Measurements from ENCODE around the gene LRRC7.
A peak's percentile ranks its signal among the peaks of the same experiment; 100 is the strongest.

Gene LRRC7

GRCh38 chr1:69777971-69778370 is 210.2 kb downstream of the LRRC7 start:
- Histone ChIP-seq H3K4me3 (ENCODE audit: low read length) (no peak overlapping the region), H3K9me3 (ENCODE audit: control insufficient read depth, low read length) (no peaks in the 10 kb centered on the region), H3K36me3 (ENCODE audit: control insufficient read depth, insufficient read depth, low read length, severe bottlenecking) (no peaks in the 10 kb centered on the region), H3K27me3 (replicated peaks; ENCODE audit: control insufficient read depth, insufficient read depth, low read length) (no peaks in the 10 kb centered on the region), H3K9ac (ENCODE audit: low read length) (no peak overlapping the region), H3K4me1 (ENCODE audit: control insufficient read depth, insufficient read depth, low read length) (no peaks in the 10 kb centered on the region)
- no peak for DNase-seq (ENCODE audit: low read depth)

- Histone ChIP-seq H3K27me3 (replicated peaks; ENCODE audit: control insufficient read depth, insufficient read depth, low read length) (no peaks in the 10 kb centered on the region), H3K9ac (ENCODE audit: low read length) (no peak overlapping the region), H3K36me3 (ENCODE audit: control insufficient read depth, insufficient read depth, low read length, severe bottlenecking) (no peaks in the 10 kb centered on the region), H3K4me3 (ENCODE audit: low read length) (no peak overlapping the region), H3K4me1 (ENCODE audit: control insufficient read depth, insufficient read depth, low read length) (peaks cover 15% of the 10 kb centered on the region), H3K9me3 (ENCODE audit: control insufficient read depth, low read length) (no peaks in the 10 kb centered on the region)
- no peak for DNase-seq (ENCODE audit: low read depth)
These were observed 219.4 kb downstream of the LRRC7 start for GRCh38 chr1:69787151-69787550.

- no peaks in the 10 kb centered on the region for H3K9me3 ChIP-seq (ENCODE audit: control insufficient read depth, low read length)
- H3K36me3 ChIP-seq (ENCODE audit: control insufficient read depth, insufficient read depth, low read length, severe bottlenecking): no peaks in the 10 kb centered on the region
- DNase-seq (ENCODE audit: low read depth): no peak
- H3K4me1 ChIP-seq (ENCODE audit: control insufficient read depth, insufficient read depth, low read length): peaks cover 15% of the 10 kb centered on the region
- H3K9ac ChIP-seq (ENCODE audit: low read length): no peak overlapping the region
- H3K4me3 ChIP-seq (ENCODE audit: low read length): no peak overlapping the region
- no peaks in the 10 kb centered on the region for H3K27me3 ChIP-seq (replicated peaks; ENCODE audit: control insufficient read depth, insufficient read depth, low read length)
These were observed 223.6 kb downstream of the LRRC7 start for GRCh38 chr1:69791311-69791710.

GRCh38 chr1:69794831-69795230 is 227.1 kb downstream of the LRRC7 start:
- Histone ChIP-seq H3K27me3 (replicated peaks; ENCODE audit: control insufficient read depth, insufficient read depth, low read length) (no peaks in the 10 kb centered on the region), H3K4me3 (ENCODE audit: low read length) (no peak overlapping the region), H3K36me3 (ENCODE audit: control insufficient read depth, insufficient read depth, low read length, severe bottlenecking) (no peaks in the 10 kb centered on the region), H3K4me1 (ENCODE audit: control insufficient read depth, insufficient read depth, low read length) (peaks cover 15% of the 10 kb centered on the region), H3K9me3 (ENCODE audit: control insufficient read depth, low read length) (no peaks in the 10 kb centered on the region), H3K9ac (ENCODE audit: low read length) (no peak overlapping the region)
- no peak for DNase-seq (ENCODE audit: low read depth)

GRCh38 chr1:69814926-69815325 is 247.2 kb downstream of the LRRC7 start:
- H3K9me3 ChIP-seq (ENCODE audit: control insufficient read depth, low read length): no peaks in the 10 kb centered on the region
- peak; percentile 44 for DNase-seq (ENCODE audit: low read depth)
- no peaks in the 10 kb centered on the region for H3K4me1 ChIP-seq (ENCODE audit: control insufficient read depth, insufficient read depth, low read length)

GRCh38 chr1:69824932-69825331 is 257.2 kb downstream of the LRRC7 start:
- Histone ChIP-seq H3K36me3 (ENCODE audit: control insufficient read depth, insufficient read depth, low read length, severe bottlenecking) (no peaks in the 10 kb centered on the region), H3K27me3 (replicated peaks; ENCODE audit: control insufficient read depth, insufficient read depth, low read length) (no peaks in the 10 kb centered on the region), H3K4me3 (ENCODE audit: low read length) (no peak overlapping the region), H3K4me1 (ENCODE audit: control insufficient read depth, insufficient read depth, low read length) (no peaks in the 10 kb centered on the region), H3K9me3 (ENCODE audit: control insufficient read depth, low read length) (peaks cover 6% of the 10 kb centered on the region), H3K9ac (ENCODE audit: low read length) (no peak overlapping the region)
- no peak for DNase-seq (ENCODE audit: low read depth)

More at GRCh38 chr1:69814926-69815325, 247.2 kb downstream of the LRRC7 start:
- Histone ChIP-seq H3K4me3 (ENCODE audit: low read length) (no peak overlapping the region), H3K9ac (ENCODE audit: low read length) (no peak overlapping the region), H3K27me3 (replicated peaks; ENCODE audit: control insufficient read depth, insufficient read depth, low read length) (no peaks in the 10 kb centered on the region), H3K36me3 (ENCODE audit: control insufficient read depth, insufficient read depth, low read length, severe bottlenecking) (no peaks in the 10 kb centered on the region)

- H3K36me3 ChIP-seq (ENCODE audit: control insufficient read depth, insufficient read depth, low read length, severe bottlenecking): no peaks in the 10 kb centered on the region
- no peaks in the 10 kb centered on the region for H3K27me3 ChIP-seq (replicated peaks; ENCODE audit: control insufficient read depth, insufficient read depth, low read length)
- no peak for DNase-seq (ENCODE audit: low read depth)
- no peaks in the 10 kb centered on the region for H3K9me3 ChIP-seq (ENCODE audit: control insufficient read depth, low read length)
- no peak overlapping the region for H3K4me3 ChIP-seq (ENCODE audit: low read length)
- no peak overlapping the region for H3K9ac ChIP-seq (ENCODE audit: low read length)
- no peaks in the 10 kb centered on the region for H3K4me1 ChIP-seq (ENCODE audit: control insufficient read depth, insufficient read depth, low read length)
These were observed 260.0 kb downstream of the LRRC7 start for GRCh38 chr1:69827732-69828131.

GRCh38 chr1:69833536-69833935 is 265.8 kb downstream of the LRRC7 start:
- Histone ChIP-seq H3K4me3 (ENCODE audit: low read length) (no peak overlapping the region), H3K9ac (ENCODE audit: low read length) (no peak overlapping the region), H3K27me3 (replicated peaks; ENCODE audit: control insufficient read depth, insufficient read depth, low read length) (no peaks in the 10 kb centered on the region), H3K36me3 (ENCODE audit: control insufficient read depth, insufficient read depth, low read length, severe bottlenecking) (no peaks in the 10 kb centered on the region), H3K9me3 (ENCODE audit: control insufficient read depth, low read length) (no peaks in the 10 kb centered on the region), H3K4me1 (ENCODE audit: control insufficient read depth, insufficient read depth, low read length) (peaks cover 13% of the 10 kb centered on the region)
- DNase-seq (ENCODE audit: low read depth): peak; percentile 8

- Histone ChIP-seq H3K36me3 (ENCODE audit: control insufficient read depth, insufficient read depth, low read length, severe bottlenecking) (no peaks in the 10 kb centered on the region), H3K27me3 (replicated peaks; ENCODE audit: control insufficient read depth, insufficient read depth, low read length) (no peaks in the 10 kb centered on the region), H3K9ac (ENCODE audit: low read length) (no peak overlapping the region), H3K4me1 (ENCODE audit: control insufficient read depth, insufficient read depth, low read length) (peaks cover 13% of the 10 kb centered on the region), H3K9me3 (ENCODE audit: control insufficient read depth, low read length) (no peaks in the 10 kb centered on the region), H3K4me3 (ENCODE audit: low read length) (no peak overlapping the region)
- no peak for DNase-seq (ENCODE audit: low read depth)
These were observed 266.6 kb downstream of the LRRC7 start for GRCh38 chr1:69834336-69834735.

GRCh38 chr1:69835955-69836354 is 268.2 kb downstream of the LRRC7 start:
- no peaks in the 10 kb centered on the region for H3K27me3 ChIP-seq (replicated peaks; ENCODE audit: control insufficient read depth, insufficient read depth, low read length)
- H3K36me3 ChIP-seq (ENCODE audit: control insufficient read depth, insufficient read depth, low read length, severe bottlenecking): no peaks in the 10 kb centered on the region
- DNase-seq (ENCODE audit: low read depth): no peak
- no peak overlapping the region for H3K4me3 ChIP-seq (ENCODE audit: low read length)
- H3K4me1 ChIP-seq (ENCODE audit: control insufficient read depth, insufficient read depth, low read length): peaks cover 13% of the 10 kb centered on the region
- no peaks in the 10 kb centered on the region for H3K9me3 ChIP-seq (ENCODE audit: control insufficient read depth, low read length)
- H3K9ac ChIP-seq (ENCODE audit: low read length): no peak overlapping the region

GRCh38 chr1:69836971-69837636 is 269.4 kb downstream of the LRRC7 start:
- Histone ChIP-seq H3K4me1 (ENCODE audit: control insufficient read depth, insufficient read depth, low read length) (peaks cover 13% of the 10 kb centered on the region), H3K9me3 (ENCODE audit: control insufficient read depth, low read length) (no peaks in the 10 kb centered on the region), H3K9ac (ENCODE audit: low read length) (peak overlapping the region; percentile 34), H3K4me3 (ENCODE audit: low read length) (no peak overlapping the region), H3K27me3 (replicated peaks; ENCODE audit: control insufficient read depth, insufficient read depth, low read length) (no peaks in the 10 kb centered on the region), H3K36me3 (ENCODE audit: control insufficient read depth, insufficient read depth, low read length, severe bottlenecking) (no peaks in the 10 kb centered on the region)
- DNase-seq (ENCODE audit: low read depth): peak; percentile 37

GRCh38 chr1:69842326-69842725 is 274.6 kb downstream of the LRRC7 start:
- Histone ChIP-seq H3K36me3 (ENCODE audit: control insufficient read depth, insufficient read depth, low read length, severe bottlenecking) (no peaks in the 10 kb centered on the region), H3K9ac (ENCODE audit: low read length) (no peak overlapping the region), H3K9me3 (ENCODE audit: control insufficient read depth, low read length) (no peaks in the 10 kb centered on the region), H3K4me3 (ENCODE audit: low read length) (no peak overlapping the region), H3K4me1 (ENCODE audit: control insufficient read depth, insufficient read depth, low read length) (peaks cover 3% of the 10 kb centered on the region), H3K27me3 (replicated peaks; ENCODE audit: control insufficient read depth, insufficient read depth, low read length) (no peaks in the 10 kb centered on the region)
- DNase-seq (ENCODE audit: low read depth): no peak
